ENCODE results near the gene TCP11. TPM values are rescaled to one million over a fixed set of nuclear protein-coding genes. Genes with fewer than 3 reads are reported as not detected.

The TCP11 gene
- total and polyA plus RNA-seq, 4 donors: 0.05 to 0.19 TPM; not detected in 2

DNA sequence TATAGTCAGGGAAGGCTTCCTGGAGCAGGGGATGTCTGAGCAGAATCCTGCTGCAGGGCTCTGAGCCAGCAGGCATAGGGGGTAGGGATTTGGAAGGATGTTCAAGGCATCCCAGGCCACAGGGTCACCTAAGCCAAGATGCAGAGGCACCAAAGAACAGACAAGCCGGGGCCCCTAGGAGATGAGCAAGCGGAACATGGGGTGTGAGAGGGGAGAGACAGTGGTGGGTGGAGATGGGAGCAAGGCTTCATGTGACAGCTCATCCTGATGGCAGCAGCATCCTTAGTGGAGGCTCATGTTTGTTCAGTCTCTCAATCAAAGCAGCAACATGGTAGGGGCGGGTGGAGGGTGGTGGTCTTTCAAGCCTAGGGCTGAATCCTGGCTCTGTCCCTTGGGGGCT lies 29.8 kb upstream of the TCP11 start:
- no peaks in the 10 kb centered on the region for H3K36me3 ChIP-seq (ENCODE audit: control insufficient read depth in 4 of 4, insufficient read depth in 3 of 4, low read depth in 1 of 4, low read length in 3 of 4)
- WGBS: 95% methylated on average over 3 of the region's 3 CpGs
- H3K9me3 ChIP-seq (ENCODE audit: control insufficient read depth in 4 of 4, low read length in 3 of 4): no peaks in the 10 kb centered on the region
- H3K27ac ChIP-seq (ENCODE audit: low read depth in 1 of 2, low read length in 2 of 2): no peak overlapping the region
- H3K4me3 ChIP-seq (ENCODE audit: low read depth in 1 of 3, low read length in 3 of 3): no peak overlapping the region
- peaks cover 0 to 12% (median 5%) of the 10 kb centered on the region in 4 donors for H3K4me1 ChIP-seq (ENCODE audit: control insufficient read depth in 4 of 4, insufficient read depth in 4 of 4, low read length in 3 of 4)
- TF ChIP-seq, protein P1, sequence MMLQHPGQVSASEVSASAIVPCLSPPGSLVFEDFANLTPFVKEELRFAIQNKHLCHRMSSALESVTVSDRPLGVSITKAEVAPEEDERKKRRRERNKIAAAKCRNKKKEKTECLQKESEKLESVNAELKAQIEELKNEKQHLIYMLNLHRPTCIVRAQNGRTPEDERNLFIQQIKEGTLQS (IDR thresholded peaks at IDR 0.05): no peak
- no peak for TF ChIP-seq GABPA (IDR thresholded peaks at IDR 0.05 in 1 of 2, conservative IDR thresholded peaks at IDR 0.05 in 1 of 2)
- TF ChIP-seq, protein P2, sequence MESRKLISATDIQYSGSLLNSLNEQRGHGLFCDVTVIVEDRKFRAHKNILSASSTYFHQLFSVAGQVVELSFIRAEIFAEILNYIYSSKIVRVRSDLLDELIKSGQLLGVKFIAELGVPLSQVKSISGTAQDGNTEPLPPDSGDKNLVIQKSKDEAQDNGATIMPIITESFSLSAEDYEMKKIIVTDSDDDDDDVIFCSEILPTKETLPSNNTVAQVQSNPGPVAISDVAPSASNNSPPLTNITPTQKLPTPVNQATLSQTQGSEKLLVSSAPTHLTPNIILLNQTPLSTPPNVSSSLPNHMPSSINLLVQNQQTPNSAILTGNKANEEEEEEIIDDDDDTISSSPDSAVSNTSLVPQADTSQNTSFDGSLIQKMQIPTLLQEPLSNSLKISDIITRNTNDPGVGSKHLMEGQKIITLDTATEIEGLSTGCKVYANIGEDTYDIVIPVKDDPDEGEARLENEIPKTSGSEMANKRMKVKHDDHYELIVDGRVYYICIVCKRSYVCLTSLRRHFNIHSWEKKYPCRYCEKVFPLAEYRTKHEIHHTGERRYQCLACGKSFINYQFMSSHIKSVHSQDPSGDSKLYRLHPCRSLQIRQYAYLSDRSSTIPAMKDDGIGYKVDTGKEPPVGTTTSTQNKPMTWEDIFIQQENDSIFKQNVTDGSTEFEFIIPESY (IDR thresholded peaks at IDR 0.05): no peak
- TF ChIP-seq HNF4A (conservative IDR thresholded peaks at IDR 0.05): no peak
- TF ChIP-seq TAF1 (conservative IDR thresholded peaks at IDR 0.05): no peak
- TF ChIP-seq RXRA (IDR thresholded peaks at IDR 0.05): no peak
- TF ChIP-seq EGR1 (IDR thresholded peaks at IDR 0.05; ENCODE audit: low read depth in 2 of 2): no peak
- TF ChIP-seq SP1 (IDR thresholded peaks at IDR 0.05): no peak
- TF ChIP-seq FOXA1 (IDR thresholded peaks at IDR 0.05): no peak
- no peak for DNase-seq (ENCODE audit: low spot score)
- H3K9ac ChIP-seq (ENCODE audit: low read depth in 1 of 2, low read length in 2 of 2): no peak overlapping the region
- H3K27me3 ChIP-seq (ENCODE audit: control insufficient read depth in 4 of 4, insufficient read depth in 4 of 4, low read length in 3 of 4): no peaks in the 10 kb centered on the region

GRCh38 chr6:35170166-35170565 lies 29.0 kb upstream of the TCP11 start:
- H3K4me3 ChIP-seq (ENCODE audit: low read depth in 1 of 3, low read length in 3 of 3): no peak overlapping the region
- WGBS: 94% methylated on average over 1 of the region's 1 CpG

More at GRCh38 chr6:35170166-35170565, 29.0 kb upstream of the TCP11 start:
- Histone ChIP-seq H3K36me3 (ENCODE audit: control insufficient read depth in 4 of 4, insufficient read depth in 3 of 4, low read depth in 1 of 4, low read length in 3 of 4) (no peaks in the 10 kb centered on the region), H3K9me3 (ENCODE audit: control insufficient read depth in 4 of 4, low read length in 3 of 4) (no peaks in the 10 kb centered on the region), H3K4me1 (ENCODE audit: control insufficient read depth in 4 of 4, insufficient read depth in 4 of 4, low read length in 3 of 4) (peaks cover 2 to 19% (median 8%) of the 10 kb centered on the region in 4 donors), H3K27ac (ENCODE audit: low read depth in 1 of 2, low read length in 2 of 2) (no peak overlapping the region), H3K27me3 (ENCODE audit: control insufficient read depth in 4 of 4, insufficient read depth in 4 of 4, low read length in 3 of 4) (no peaks in the 10 kb centered on the region), H3K9ac (ENCODE audit: low read depth in 1 of 2, low read length in 2 of 2) (no peak overlapping the region)
- no peak for DNase-seq (ENCODE audit: low spot score)
- no peak for TF ChIP-seq FOXA2 (IDR thresholded peaks at IDR 0.05)
- TF ChIP-seq, protein P3, sequence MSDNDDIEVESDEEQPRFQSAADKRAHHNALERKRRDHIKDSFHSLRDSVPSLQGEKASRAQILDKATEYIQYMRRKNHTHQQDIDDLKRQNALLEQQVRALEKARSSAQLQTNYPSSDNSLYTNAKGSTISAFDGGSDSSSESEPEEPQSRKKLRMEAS (IDR thresholded peaks at IDR 0.05): no peak
- no peak for TF ChIP-seq YY1 (IDR thresholded peaks at IDR 0.05)
- TF ChIP-seq, protein P1 (IDR thresholded peaks at IDR 0.05): no peak
- no peak for TF ChIP-seq SP1 (IDR thresholded peaks at IDR 0.05)
- no peak for TF ChIP-seq HNF4A (conservative IDR thresholded peaks at IDR 0.05)
- TF ChIP-seq CTCF (IDR thresholded peaks at IDR 0.05; ENCODE audit: low read depth, low read length, missing input control): no peak
- no peak for TF ChIP-seq EGR1 (IDR thresholded peaks at IDR 0.05; ENCODE audit: low read depth in 2 of 2)
- no peak for TF ChIP-seq JUND (IDR thresholded peaks at IDR 0.05)
- TF ChIP-seq, protein P2 (IDR thresholded peaks at IDR 0.05): no peak
- TF ChIP-seq GABPA (IDR thresholded peaks at IDR 0.05 in 1 of 2, conservative IDR thresholded peaks at IDR 0.05 in 1 of 2): no peak
- no peak for TF ChIP-seq REST (IDR thresholded peaks at IDR 0.05)
- no peak for TF ChIP-seq RAD21 (IDR thresholded peaks at IDR 0.05)
- TF ChIP-seq FOXA1 (IDR thresholded peaks at IDR 0.05): no peak
- no peak for TF ChIP-seq RXRA (IDR thresholded peaks at IDR 0.05)
- TF ChIP-seq HNF4G (IDR thresholded peaks at IDR 0.05): no peak
